Activated CD8-positive, alpha-beta memory T cell treated with anti-CD3 and anti-CD28 coated beads for 1 hour (primary cell): ENCODE data around the gene CYB5RL.
"Not testable (repeated sequence)": the region's sequence is repeated elsewhere in the genome, so short reads cannot be mapped to it uniquely, and the experiment has no call there.

ENCODE experiments used
- DNase-seq, 2 donors: peaks; one replicate each; pipeline ENCODE4 v3.0.0-alpha.2; 2020; ENCODE audit warnings: low read depth in 1 of 2; ENCODE audit errors: extremely low read depth in 1 of 2

CYB5RL gene

GRCh38 chr1:54199765-54200518 lies at the start of gene CYB5RL, which contains the start of gene MRPL37:
TSS of gene CYB5RL (minus strand) at chr1:54200030. CDS start at chr1:54195616, 4,414 bp downstream.
TSS of gene MRPL37 (plus strand) at chr1:54200167. CDS start at chr1:54200244, 77 bp downstream.
- DNase-seq = peak; percentile 73 to 77

- DNase-seq = no peak
These were observed 49.1 kb upstream of the CYB5RL start for GRCh38 chr1:54248966-54249365.

GRCh38 chr1:54247863-54248515 lies 48.2 kb upstream of the CYB5RL start:
- DNase-seq = no peak

- no peak for DNase-seq
These were observed 46.4 kb upstream of the CYB5RL start for GRCh38 chr1:54246116-54246721.

GRCh38 chr1:54245501-54245900 lies 45.7 kb upstream of the CYB5RL start:
- DNase-seq = no peak

GRCh38 chr1:54244655-54245054 lies 44.8 kb upstream of the CYB5RL start:
- no peak for DNase-seq

- DNase-seq = no peak
These were observed 43.2 kb upstream of the CYB5RL start for GRCh38 chr1:54243022-54243421.

- no peak for DNase-seq
These were observed 41.5 kb upstream of the CYB5RL start for GRCh38 chr1:54241364-54241763.

GRCh38 chr1:54240741-54241335 lies 41.0 kb upstream of the CYB5RL start:
- no peak for DNase-seq

- no peak for DNase-seq
These were observed 39.8 kb upstream of the CYB5RL start for GRCh38 chr1:54239631-54240031.

GRCh38 chr1:54239035-54239383 lies 39.2 kb upstream of the CYB5RL start:
- no peak for DNase-seq

GRCh38 chr1:54238353-54239034 lies 38.7 kb upstream of the CYB5RL start:
- DNase-seq = no peak

GRCh38 chr1:54237586-54237985 lies 37.8 kb upstream of the CYB5RL start:
- DNase-seq = no peak

GRCh38 chr1:54234284-54234683 lies 34.5 kb upstream of the CYB5RL start:
- DNase-seq = no peak

- DNase-seq = not testable (repeated sequence)
These were observed 33.4 kb upstream of the CYB5RL start for GRCh38 chr1:54233196-54233595.

GRCh38 chr1:54230507-54231339 lies 30.9 kb upstream of the CYB5RL start:
- DNase-seq = no peak

- no peak for DNase-seq
These were observed 29.6 kb upstream of the CYB5RL start for GRCh38 chr1:54229281-54229891.

- DNase-seq = no peak
These were observed 28.8 kb upstream of the CYB5RL start for GRCh38 chr1:54228638-54229079.

GRCh38 chr1:54227891-54228310 lies 28.1 kb upstream of the CYB5RL start:
- no peak for DNase-seq
